ENCODE results near the gene GINS1.
"Not testable (repeated sequence)": the region's sequence is repeated elsewhere in the genome, so short reads cannot be mapped to it uniquely, and the experiment has no call there.

GINS1 gene

GRCh38 chr20:25471020-25471419 is 63.5 kb downstream of the GINS1 start:
- no peak for DNase-seq (ENCODE audit: low read depth, low spot score)
- H3K27ac ChIP-seq, result no peak overlapping the region

GRCh38 chr20:25473297-25473696 is 65.8 kb downstream of the GINS1 start:
- DNase-seq (ENCODE audit: low read depth, low spot score); H3K27ac ChIP-seq: not testable (repeated sequence)

GRCh38 chr20:25476106-25477013 is 68.9 kb downstream of the GINS1 start:
- no peak for DNase-seq (ENCODE audit: low read depth, low spot score)
- H3K27ac ChIP-seq, result no peak overlapping the region

- DNase-seq (ENCODE audit: low read depth, low spot score), result no peak
- H3K27ac ChIP-seq, result no peak overlapping the region
Observed at GRCh38 chr20:25477014-25477882, 69.8 kb downstream of the GINS1 start.

GRCh38 chr20:25478889-25479568 is 71.6 kb downstream of the GINS1 start:
- no peak for DNase-seq (ENCODE audit: low read depth, low spot score)
- no peak overlapping the region for H3K27ac ChIP-seq

GRCh38 chr20:25479638-25480037 is 72.2 kb downstream of the GINS1 start:
- H3K27ac ChIP-seq, result no peak overlapping the region
- DNase-seq (ENCODE audit: low read depth, low spot score), result no peak

GRCh38 chr20:25480156-25480555 is 72.7 kb downstream of the GINS1 start:
- no peak overlapping the region for H3K27ac ChIP-seq
- DNase-seq (ENCODE audit: low read depth, low spot score), result no peak

GRCh38 chr20:25480797-25481196 is 73.3 kb downstream of the GINS1 start:
- DNase-seq (ENCODE audit: low read depth, low spot score), result no peak

GRCh38 chr20:25481235-25481917 is 73.9 kb downstream of the GINS1 start:
- DNase-seq (ENCODE audit: low read depth, low spot score), result no peak
- no peak overlapping the region for H3K27ac ChIP-seq

More at GRCh38 chr20:25480797-25481196, 73.3 kb downstream of the GINS1 start:
- no peak overlapping the region for H3K27ac ChIP-seq

- no peak overlapping the region for H3K27ac ChIP-seq
- DNase-seq (ENCODE audit: low read depth, low spot score), result no peak
Observed at GRCh38 chr20:25481918-25482253, 74.4 kb downstream of the GINS1 start.

GRCh38 chr20:25483431-25484132 is 76.1 kb downstream of the GINS1 start:
- H3K27ac ChIP-seq, result no peak overlapping the region

GRCh38 chr20:25484224-25484846 is 76.9 kb downstream of the GINS1 start:
- H3K27ac ChIP-seq, result peak overlapping the region; percentile 32

More at GRCh38 chr20:25483431-25484132, 76.1 kb downstream of the GINS1 start:
- no peak for DNase-seq (ENCODE audit: low read depth, low spot score)

GRCh38 chr20:25484911-25485511 is 77.5 kb downstream of the GINS1 start:
- H3K27ac ChIP-seq, result peak overlapping the region; percentile 32
- DNase-seq (ENCODE audit: low read depth, low spot score), result peak; percentile 63

More at GRCh38 chr20:25484224-25484846, 76.9 kb downstream of the GINS1 start:
- peak; percentile 52 for DNase-seq (ENCODE audit: low read depth, low spot score)

- H3K27ac ChIP-seq, result no peak overlapping the region
- no peak for DNase-seq (ENCODE audit: low read depth, low spot score)
Observed at GRCh38 chr20:25485872-25486271, 78.4 kb downstream of the GINS1 start.

- no peak for DNase-seq (ENCODE audit: low read depth, low spot score)
- H3K27ac ChIP-seq, result no peak overlapping the region
Observed at GRCh38 chr20:25486377-25486776, 78.9 kb downstream of the GINS1 start.

GRCh38 chr20:25487306-25487705 is 79.8 kb downstream of the GINS1 start:
- no peak overlapping the region for H3K27ac ChIP-seq
- DNase-seq (ENCODE audit: low read depth, low spot score), result no peak

- H3K27ac ChIP-seq, result no peak overlapping the region
- DNase-seq (ENCODE audit: low read depth, low spot score), result no peak
Observed at GRCh38 chr20:25487975-25488374, 80.5 kb downstream of the GINS1 start.

- DNase-seq (ENCODE audit: low read depth, low spot score), result no peak
- no peak overlapping the region for H3K27ac ChIP-seq
Observed at GRCh38 chr20:25489221-25489871, 81.9 kb downstream of the GINS1 start.
